ENCODE results near the gene SLC6A18.

- no peak for TF ChIP-seq CTCF (conservative IDR thresholded peaks at IDR 0.05 in 1 of 2, IDR thresholded peaks at IDR 0.05 in 1 of 2; ENCODE audit: low read depth in 1 of 2, low read length in 2 of 2)
- TF ChIP-seq EZH2 (IDR thresholded peaks at IDR 0.05; ENCODE audit: low read length, missing control alignments): no peak
Observed at GRCh38 chr5:1220351-1220750, 4.8 kb upstream of the SLC6A18 start.

All from fibroblast of lung (primary cell).